HG03378 (cell line): Measurements from ENCODE around the gene RTN4RL1.

Source experiments
- ATAC-seq: cut with Tn5 transposase; IDR thresholded peaks from one replicate; pipeline ENCODE4 v1.9.1; 2021; ENCODE audit warnings: mild to moderate bottlenecking, moderate library complexity; ENCODE audit not compliant: unreplicated experiment

RTN4RL1 gene

GRCh38 chr17:1956134-1956533 lies 69.0 kb downstream of the RTN4RL1 start:
- ATAC-seq = no peak

GRCh38 chr17:1953831-1954230 lies 71.3 kb downstream of the RTN4RL1 start:
- no peak for ATAC-seq

- ATAC-seq = no peak
Observed at GRCh38 chr17:1951920-1952319, 73.2 kb downstream of the RTN4RL1 start.

- ATAC-seq = no peak
Observed at GRCh38 chr17:1949754-1950153, 75.4 kb downstream of the RTN4RL1 start.

GRCh38 chr17:1948517-1948825 lies 76.7 kb downstream of the RTN4RL1 start:
- no peak for ATAC-seq

GRCh38 chr17:1947743-1948516 lies 77.2 kb downstream of the RTN4RL1 start:
- no peak for ATAC-seq

- no peak for ATAC-seq
Observed at GRCh38 chr17:1947229-1947742, 77.8 kb downstream of the RTN4RL1 start.

- no peak for ATAC-seq
Observed at GRCh38 chr17:1946021-1946932, 78.9 kb downstream of the RTN4RL1 start.

- no peak for ATAC-seq
Observed at GRCh38 chr17:1945621-1946020, 79.5 kb downstream of the RTN4RL1 start.

- no peak for ATAC-seq
Observed at GRCh38 chr17:1943436-1943831, 81.7 kb downstream of the RTN4RL1 start.

- no peak for ATAC-seq
Observed at GRCh38 chr17:1942666-1943435, 82.3 kb downstream of the RTN4RL1 start.

GRCh38 chr17:1942066-1942365 lies 83.1 kb downstream of the RTN4RL1 start:
- ATAC-seq = no peak

GRCh38 chr17:1941272-1942065 lies 83.7 kb downstream of the RTN4RL1 start:
- ATAC-seq = no peak

GRCh38 chr17:1940810-1941185 lies 84.3 kb downstream of the RTN4RL1 start:
- no peak for ATAC-seq

GRCh38 chr17:1939981-1940809 lies 84.9 kb downstream of the RTN4RL1 start:
- no peak for ATAC-seq

- ATAC-seq = no peak
Observed at GRCh38 chr17:1937461-1937860, 87.7 kb downstream of the RTN4RL1 start.

- no peak for ATAC-seq
Observed at GRCh38 chr17:1936766-1937165, 88.4 kb downstream of the RTN4RL1 start.

GRCh38 chr17:1934901-1935300 lies 90.2 kb downstream of the RTN4RL1 start:
- no peak for ATAC-seq

- no peak for ATAC-seq
Observed at GRCh38 chr17:1933875-1934715, 91.0 kb downstream of the RTN4RL1 start.
